ENCODE results near the gene RBM20.
"Not testable (repeated sequence)": the region's sequence is repeated elsewhere in the genome, so short reads cannot be mapped to it uniquely, and the experiment has no call there.

The RBM20 gene

GRCh38 chr10:110664483-110665420 lies 20.6 kb downstream of the RBM20 start:
- Histone ChIP-seq H3K9ac (no peak overlapping the region), H2AFZ (no peak overlapping the region), H3K4me3 (ENCODE audit: low read depth, low read length) (no peak overlapping the region), H3K4me2 (ENCODE audit: low read length) (no peak overlapping the region), H3K9me3 (ENCODE audit: control insufficient read depth, low read length) (no peaks in the 10 kb centered on the region), H3K36me3 (ENCODE audit: control insufficient read depth, insufficient read depth, low read length) (no peaks in the 10 kb centered on the region), H3K79me2 (no peaks in the 10 kb centered on the region), H3K4me1 (no peaks in the 10 kb centered on the region), H3K27ac (no peak overlapping the region), H3K27me3 (ENCODE audit: control insufficient read depth, insufficient read depth, low read length) (no peaks in the 10 kb centered on the region)
- TF ChIP-seq CTCF (IDR thresholded peaks at IDR 0.05): no peak

DNA sequence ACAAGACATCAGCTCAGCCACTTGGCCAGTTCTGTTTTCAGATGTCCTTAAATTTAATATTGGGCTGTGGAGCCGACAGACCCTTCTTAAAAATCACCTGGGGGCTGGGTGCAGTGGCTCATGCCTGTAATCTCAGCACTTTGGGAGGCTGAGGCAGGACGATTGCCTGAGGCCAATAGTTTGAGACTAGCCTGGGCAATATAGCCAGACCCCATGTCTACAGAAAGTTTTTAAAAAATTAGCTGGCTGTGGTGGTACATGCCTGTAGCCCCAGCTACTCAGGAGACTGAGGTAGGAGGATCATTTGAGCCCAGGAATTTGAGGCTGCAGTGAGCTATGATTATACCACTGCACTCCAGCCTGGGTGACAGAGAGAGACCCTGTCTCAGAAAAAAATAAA lies 22.1 kb downstream of the RBM20 start:
- H3K4me3 ChIP-seq (ENCODE audit: low read depth, low read length); H3K27ac ChIP-seq; H3K27me3 ChIP-seq (ENCODE audit: control insufficient read depth, insufficient read depth, low read length): not testable (repeated sequence)

DNA sequence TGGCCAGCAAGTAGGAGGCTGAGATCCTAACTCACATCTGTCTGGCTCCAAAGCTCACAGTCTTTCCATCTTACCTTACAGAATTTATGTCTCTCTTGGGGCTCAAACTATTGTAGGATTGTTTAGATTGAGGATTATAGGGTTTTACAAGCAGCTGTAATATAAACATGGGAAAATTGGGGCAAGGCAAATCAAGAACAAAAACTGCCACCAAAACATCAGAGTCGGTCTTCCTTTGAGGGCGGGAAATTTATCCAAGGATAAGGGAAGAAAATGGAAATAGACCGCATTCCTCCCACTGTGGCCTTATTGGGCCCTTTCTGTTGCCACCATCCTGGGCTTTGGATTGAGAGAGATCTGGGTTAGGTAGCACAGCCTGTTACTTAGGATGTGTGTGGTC lies 22.5 kb downstream of the RBM20 start:
- H3K4me3 ChIP-seq (ENCODE audit: low read depth, low read length): no peak overlapping the region
- H3K9me3 ChIP-seq (ENCODE audit: control insufficient read depth, low read length): no peaks in the 10 kb centered on the region
- H3K27me3 ChIP-seq (ENCODE audit: control insufficient read depth, insufficient read depth, low read length): no peaks in the 10 kb centered on the region
- no peak for TF ChIP-seq CTCF (IDR thresholded peaks at IDR 0.05)
- H3K79me2 ChIP-seq: no peaks in the 10 kb centered on the region
- no peaks in the 10 kb centered on the region for H3K4me1 ChIP-seq
- no peak overlapping the region for H2AFZ ChIP-seq
- H3K4me2 ChIP-seq (ENCODE audit: low read length): no peak overlapping the region
- H3K36me3 ChIP-seq (ENCODE audit: control insufficient read depth, insufficient read depth, low read length): no peaks in the 10 kb centered on the region
- H3K27ac ChIP-seq: no peak overlapping the region
- H3K9ac ChIP-seq: no peak overlapping the region

More for the DNA sequence above, 22.1 kb downstream of the RBM20 start:
- not testable (repeated sequence) for H3K4me2 ChIP-seq (ENCODE audit: low read length); H3K4me1 ChIP-seq; H3K36me3 ChIP-seq (ENCODE audit: control insufficient read depth, insufficient read depth, low read length); H3K9me3 ChIP-seq (ENCODE audit: control insufficient read depth, low read length); H3K79me2 ChIP-seq; H2AFZ ChIP-seq; H3K9ac ChIP-seq

DNA sequence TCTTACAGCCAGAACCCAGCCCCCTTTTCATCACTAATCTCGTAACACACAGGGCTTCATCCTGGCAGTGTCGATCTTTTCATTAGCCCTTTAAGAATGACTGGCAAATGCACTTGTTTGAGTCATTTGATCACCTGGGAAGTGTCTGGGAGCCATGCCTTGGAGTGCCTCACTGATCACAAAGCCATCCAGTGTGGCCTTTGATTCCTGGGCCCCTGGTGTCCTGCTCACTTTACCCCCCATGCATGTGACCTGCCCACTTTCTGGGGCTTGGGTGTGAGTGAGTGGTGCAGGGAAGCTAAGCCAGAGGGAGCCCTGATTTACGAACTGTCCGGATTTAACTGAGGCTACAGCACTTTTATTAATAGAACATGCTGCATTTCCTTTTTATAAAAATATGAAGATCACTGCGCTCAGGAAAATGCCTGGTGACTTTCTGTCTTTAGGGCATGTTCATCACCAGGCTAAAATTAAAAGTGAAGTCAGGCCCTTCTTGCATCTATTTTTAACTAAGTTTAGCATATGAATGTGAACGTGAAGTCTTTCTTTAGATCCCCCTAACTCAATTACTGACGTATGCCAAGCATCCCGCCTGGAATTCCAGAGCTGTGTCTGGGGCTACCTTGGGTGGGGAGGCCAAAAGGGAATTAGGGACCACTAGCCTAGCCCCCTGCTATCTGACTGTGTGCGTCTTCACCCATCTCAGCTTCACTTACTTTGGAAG lies 23.6 kb downstream of the RBM20 start:
- no peak for TF ChIP-seq CTCF (IDR thresholded peaks at IDR 0.05)
- no peaks in the 10 kb centered on the region for H3K79me2 ChIP-seq
- H2AFZ ChIP-seq: no peak overlapping the region
- H3K4me3 ChIP-seq (ENCODE audit: low read depth, low read length): no peak overlapping the region
- H3K9me3 ChIP-seq (ENCODE audit: control insufficient read depth, low read length): no peaks in the 10 kb centered on the region
- H3K4me1 ChIP-seq: no peaks in the 10 kb centered on the region
- no peak overlapping the region for H3K27ac ChIP-seq
- H3K9ac ChIP-seq: no peak overlapping the region
- H3K4me2 ChIP-seq (ENCODE audit: low read length): no peak overlapping the region
- H3K27me3 ChIP-seq (ENCODE audit: control insufficient read depth, insufficient read depth, low read length): no peaks in the 10 kb centered on the region
- H3K36me3 ChIP-seq (ENCODE audit: control insufficient read depth, insufficient read depth, low read length): no peaks in the 10 kb centered on the region

DNA sequence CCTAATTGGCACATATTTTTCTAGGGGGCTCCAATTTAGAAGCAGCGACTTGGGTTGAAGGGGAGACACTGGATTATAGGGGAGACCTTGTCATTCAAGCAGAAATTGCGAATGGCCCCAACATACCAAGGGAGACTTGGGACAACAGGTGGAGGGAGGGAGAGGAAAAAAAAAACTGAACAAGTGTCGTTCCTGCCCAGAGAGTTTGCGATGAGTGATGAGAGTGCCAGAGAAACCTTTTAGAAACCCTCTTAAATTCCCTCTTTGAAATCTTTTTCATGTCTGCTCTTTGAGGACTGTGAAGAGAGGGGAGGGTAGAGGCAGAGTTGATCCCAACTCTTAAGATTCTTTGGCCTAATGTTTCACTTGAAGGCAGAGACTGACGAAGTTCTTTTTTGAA lies 24.3 kb downstream of the RBM20 start:
- no peaks in the 10 kb centered on the region for H3K9me3 ChIP-seq (ENCODE audit: control insufficient read depth, low read length)
- H3K36me3 ChIP-seq (ENCODE audit: control insufficient read depth, insufficient read depth, low read length): no peaks in the 10 kb centered on the region
- H3K27me3 ChIP-seq (ENCODE audit: control insufficient read depth, insufficient read depth, low read length): no peaks in the 10 kb centered on the region
- H3K27ac ChIP-seq: no peak overlapping the region
- no peaks in the 10 kb centered on the region for H3K4me1 ChIP-seq
- no peak overlapping the region for H3K9ac ChIP-seq
- no peaks in the 10 kb centered on the region for H3K79me2 ChIP-seq
- H3K4me3 ChIP-seq (ENCODE audit: low read depth, low read length): no peak overlapping the region
- no peak overlapping the region for H2AFZ ChIP-seq
- TF ChIP-seq CTCF (IDR thresholded peaks at IDR 0.05): no peak
- H3K4me2 ChIP-seq (ENCODE audit: low read length): no peak overlapping the region

Measured in parathyroid adenoma (tissue), 2 donors.